ENCODE measurements around the gene PRMT3. TPM values are rescaled to one million over a fixed set of nuclear protein-coding genes. Genes with fewer than 3 reads are reported as not detected.

PRMT3 gene
- polyA plus RNA-seq, 1 donor (not counting 4 experiments of a cell fraction or from before 2014, with no cell fraction given): 29.4 TPM

- dilution Hi-C loops (cut with MboI; ENCODE audit: extremely low pct_ligation_motif_present, low sequenced_read_pairs): no loop called here
- peaks cover 14% of the 10 kb centered on the region for H3K4me1 ChIP-seq (ENCODE audit: control insufficient read depth, extremely low read depth, insufficient read depth, low read length)
Observed at GRCh38 chr11:20357150-20357549, 30.4 kb upstream of the PRMT3 start.

GRCh38 chr11:20360650-20361049 lies 26.9 kb upstream of the PRMT3 start:
- dilution Hi-C loops (cut with MboI; ENCODE audit: extremely low pct_ligation_motif_present, low sequenced_read_pairs): no loop called here
- FAIRE-seq: no peak
- no peaks in the 10 kb centered on the region for H3K79me2 ChIP-seq (ENCODE audit: control insufficient read depth, insufficient read depth, low read length)
- DNase-seq (ENCODE audit: low read depth, low spot score): no peak
- H3K4me2 ChIP-seq (ENCODE audit: control insufficient read depth, extremely low read depth, insufficient read depth, low read depth, low read length): peak overlapping the region; percentile 36
- TF ChIP-seq EZH2 (IDR thresholded peaks at IDR 0.05; ENCODE audit: low read length) (no peak), CTCF (optimal IDR thresholded peaks at IDR 0.05 in 1 of 3, IDR thresholded peaks at IDR 0.05 in 1 of 3, conservative IDR thresholded peaks at IDR 0.05 in 1 of 3; ENCODE audit: extremely low read depth in 1 of 3, insufficient read depth in 2 of 3, low read length in 3 of 3) (no peak)
- H3K9me3 ChIP-seq (ENCODE audit: control insufficient read depth, low read depth, low read length): no peaks in the 10 kb centered on the region
- no peaks in the 10 kb centered on the region for H3K36me3 ChIP-seq (ENCODE audit: control insufficient read depth in 2 of 2, extremely low read depth in 1 of 2, insufficient read depth in 2 of 2, low read length in 2 of 2)
- no peak overlapping the region for H3K27ac ChIP-seq (ENCODE audit: control insufficient read depth, insufficient read depth, low read length)
- peaks cover 24% of the 10 kb centered on the region for H3K4me1 ChIP-seq (ENCODE audit: control insufficient read depth, extremely low read depth, insufficient read depth, low read length)
- no peaks in the 10 kb centered on the region for H4K20me1 ChIP-seq (ENCODE audit: control insufficient read depth, extremely low read depth, insufficient read depth, low read length)
- H3K27me3 ChIP-seq (ENCODE audit: control insufficient read depth, extremely low read depth, insufficient read depth, low read length): no peaks in the 10 kb centered on the region
- no peaks in the 10 kb centered on the region for H3K9me1 ChIP-seq (ENCODE audit: control insufficient read depth, extremely low read depth, insufficient read depth, low read length)
- H2AFZ ChIP-seq (ENCODE audit: control insufficient read depth, low read length): peak overlapping the region; percentile 71
- no peak overlapping the region for H3K9ac ChIP-seq (ENCODE audit: control insufficient read depth, extremely low read depth, insufficient read depth, low read length)
- no peak overlapping the region for H3K4me3 ChIP-seq (ENCODE audit: control insufficient read depth in 2 of 3, extremely low read depth in 1 of 3, insufficient read depth in 2 of 3, low read depth in 1 of 3, low read length in 3 of 3)

More at GRCh38 chr11:20357150-20357549, 30.4 kb upstream of the PRMT3 start:
- H3K9me3 ChIP-seq (ENCODE audit: control insufficient read depth, low read depth, low read length): no peaks in the 10 kb centered on the region
- DNase-seq (ENCODE audit: low read depth, low spot score) (no peak), FAIRE-seq (no peak)
- no peak overlapping the region for H3K4me3 ChIP-seq (ENCODE audit: control insufficient read depth in 2 of 3, extremely low read depth in 1 of 3, insufficient read depth in 2 of 3, low read depth in 1 of 3, low read length in 3 of 3)
- H3K27me3 ChIP-seq (ENCODE audit: control insufficient read depth, extremely low read depth, insufficient read depth, low read length): no peaks in the 10 kb centered on the region
- H3K4me2 ChIP-seq (ENCODE audit: control insufficient read depth, extremely low read depth, insufficient read depth, low read depth, low read length): no peak overlapping the region
- no peaks in the 10 kb centered on the region for H4K20me1 ChIP-seq (ENCODE audit: control insufficient read depth, extremely low read depth, insufficient read depth, low read length)
- no peaks in the 10 kb centered on the region for H3K36me3 ChIP-seq (ENCODE audit: control insufficient read depth in 2 of 2, extremely low read depth in 1 of 2, insufficient read depth in 2 of 2, low read length in 2 of 2)
- H3K27ac ChIP-seq (ENCODE audit: control insufficient read depth, insufficient read depth, low read length): no peak overlapping the region
- no peak for TF ChIP-seq CTCF (optimal IDR thresholded peaks at IDR 0.05 in 1 of 3, IDR thresholded peaks at IDR 0.05 in 1 of 3, conservative IDR thresholded peaks at IDR 0.05 in 1 of 3; ENCODE audit: extremely low read depth in 1 of 3, insufficient read depth in 2 of 3, low read length in 3 of 3)
- no peak for TF ChIP-seq EZH2 (IDR thresholded peaks at IDR 0.05; ENCODE audit: low read length)
- no peak overlapping the region for H3K9ac ChIP-seq (ENCODE audit: control insufficient read depth, extremely low read depth, insufficient read depth, low read length)
- no peaks in the 10 kb centered on the region for H3K79me2 ChIP-seq (ENCODE audit: control insufficient read depth, insufficient read depth, low read length)
- no peak overlapping the region for H2AFZ ChIP-seq (ENCODE audit: control insufficient read depth, low read length)
- H3K9me1 ChIP-seq (ENCODE audit: control insufficient read depth, extremely low read depth, insufficient read depth, low read length): no peaks in the 10 kb centered on the region
